ENCODE data around the gene PRKD3.

DNA sequence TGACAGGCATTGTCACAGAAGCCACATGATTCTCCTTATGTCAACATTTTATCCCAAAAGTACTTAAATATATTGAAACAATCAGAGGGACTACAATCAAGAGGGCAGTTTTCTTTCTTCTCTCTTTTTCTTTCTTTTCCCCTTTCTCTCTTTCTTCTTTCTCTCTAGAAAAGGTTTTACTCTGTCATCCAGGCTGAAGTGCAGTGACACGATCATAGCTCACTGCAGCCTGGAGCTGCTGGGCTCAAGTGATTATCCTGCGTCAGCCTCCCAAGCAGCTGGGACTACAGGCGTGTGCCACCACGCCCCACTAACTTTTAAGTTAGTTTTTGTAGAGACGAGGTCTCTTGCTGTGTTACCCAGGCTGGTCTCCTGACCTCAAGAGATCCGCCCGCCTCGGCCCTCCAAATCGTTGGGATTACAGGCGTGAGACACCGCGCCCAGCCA, 1.0 kb upstream of the PRKD3 start:
- no peak for TF ChIP-seq POLR2A (IDR thresholded peaks at IDR 0.05; ENCODE audit: low read depth)
- TF ChIP-seq, protein P1, sequence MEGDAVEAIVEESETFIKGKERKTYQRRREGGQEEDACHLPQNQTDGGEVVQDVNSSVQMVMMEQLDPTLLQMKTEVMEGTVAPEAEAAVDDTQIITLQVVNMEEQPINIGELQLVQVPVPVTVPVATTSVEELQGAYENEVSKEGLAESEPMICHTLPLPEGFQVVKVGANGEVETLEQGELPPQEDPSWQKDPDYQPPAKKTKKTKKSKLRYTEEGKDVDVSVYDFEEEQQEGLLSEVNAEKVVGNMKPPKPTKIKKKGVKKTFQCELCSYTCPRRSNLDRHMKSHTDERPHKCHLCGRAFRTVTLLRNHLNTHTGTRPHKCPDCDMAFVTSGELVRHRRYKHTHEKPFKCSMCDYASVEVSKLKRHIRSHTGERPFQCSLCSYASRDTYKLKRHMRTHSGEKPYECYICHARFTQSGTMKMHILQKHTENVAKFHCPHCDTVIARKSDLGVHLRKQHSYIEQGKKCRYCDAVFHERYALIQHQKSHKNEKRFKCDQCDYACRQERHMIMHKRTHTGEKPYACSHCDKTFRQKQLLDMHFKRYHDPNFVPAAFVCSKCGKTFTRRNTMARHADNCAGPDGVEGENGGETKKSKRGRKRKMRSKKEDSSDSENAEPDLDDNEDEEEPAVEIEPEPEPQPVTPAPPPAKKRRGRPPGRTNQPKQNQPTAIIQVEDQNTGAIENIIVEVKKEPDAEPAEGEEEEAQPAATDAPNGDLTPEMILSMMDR (IDR thresholded peaks at IDR 0.05): no peak
- TF ChIP-seq POLR2AphosphoS5 (IDR thresholded peaks at IDR 0.05): no peak

All from esophagus muscularis mucosa (tissue), 3 donors.